ENCODE results near the gene FOXJ3. TPM values are rescaled to one million over a fixed set of nuclear protein-coding genes. Genes with fewer than 3 reads are reported as not detected.

FOXJ3 gene
- total and polyA plus RNA-seq, 2 of the 13 experiments (the other 11 are each of a cell fraction or from before 2014, with no cell fraction given) = 16.6 to 48.5 TPM

GRCh38 chr1:42298520-42298919 lies 36.5 kb downstream of the FOXJ3 start (continued):
- TF ChIP-seq POLR2G (IDR thresholded peaks at IDR 0.05; ENCODE audit: low read depth, low read length) (no peak), ZNF263 (CRISPR knock-in tag; IDR thresholded peaks at IDR 0.05) (no peak), DR1 (CRISPR knock-in tag; IDR thresholded peaks at IDR 0.05) (no peak)

GRCh38 chr1:42295816-42296215 lies 39.2 kb downstream of the FOXJ3 start:
- Histone ChIP-seq H3K9me3 (ENCODE audit: low read length) (no peaks in the 10 kb centered on the region; the same call in 1 of the 2 replicates), H3K4me3 (replicated peaks in 1 of 3; ENCODE audit: insufficient read depth in 1 of 3, low read depth in 2 of 3, low read length in 3 of 3) (no peak overlapping the region), H3K36me3 (replicated peaks in 1 of 2; ENCODE audit: control insufficient read depth in 1 of 2, insufficient read depth in 2 of 2, low read length in 2 of 2) (peaks cover 1 to 14% of the 10 kb centered on the region in 2 experiments), H3K9ac (ENCODE audit: insufficient read depth, low read depth, low read length) (no peak overlapping the region), H3K79me2 (ENCODE audit: insufficient read depth, low read length) (peaks cover 25% of the 10 kb centered on the region), H4K20me1 (ENCODE audit: insufficient read depth, low read length) (peaks cover 11% of the 10 kb centered on the region), H3K4me2 (ENCODE audit: low read depth, low read length) (no peak overlapping the region), H3K27me3 (ENCODE audit: control insufficient read depth in 1 of 2, insufficient read depth in 2 of 2, low read length in 2 of 2) (no peaks in the 10 kb centered on the region), H3K27ac (ENCODE audit: extremely low read length, insufficient read depth, low read length) (no peak overlapping the region), H2AFZ (ENCODE audit: low read length) (no peak overlapping the region), H3K4me1 (ENCODE audit: insufficient read depth, low read length) (no peaks in the 10 kb centered on the region)
- WGBS (ENCODE audit: low lambda C conversion rate) = 98% methylated on average over 5 of the region's 5 CpGs
- DNase-seq (ENCODE audit: low spot score) (no peak), ATAC-seq (no peak), FAIRE-seq (no peak)
- POLR2A ChIA-PET = no interaction called here
- in situ Hi-C loops (cut with HindIII; ENCODE audit: extremely low pct_ligation_motif_present, low pct_unique_long_range_greater_than_20kb) (no loop called here), intact Hi-C loops (cut with micrococcal nuclease; ENCODE audit: unreplicated experiment) (no loop called here)
- BruUV-seq (replicated peaks) = no TSS peak
- CTCF ChIA-PET (ENCODE audit: low intra/inter-chr PET ratio, low total read pairs) = no interaction called here
- TF ChIP-seq ZNF281 (CRISPR knock-in tag; IDR thresholded peaks at IDR 0.05; ENCODE audit: borderline replicate concordance) (no peak), FOXJ3 (CRISPR knock-in tag; IDR thresholded peaks at IDR 0.05; ENCODE audit: borderline replicate concordance) (no peak), ZNF609 (CRISPR knock-in tag; IDR thresholded peaks at IDR 0.05; ENCODE audit: borderline replicate concordance) (no peak), ARID2 (CRISPR knock-in tag; IDR thresholded peaks at IDR 0.05; ENCODE audit: borderline replicate concordance) (no peak), NFYC (CRISPR knock-in tag; IDR thresholded peaks at IDR 0.05) (no peak), NFIB (CRISPR knock-in tag; IDR thresholded peaks at IDR 0.05; ENCODE audit: borderline replicate concordance) (no peak), ZFP36L2 (CRISPR knock-in tag; IDR thresholded peaks at IDR 0.05) (no peak), MIER2 (CRISPR knock-in tag; IDR thresholded peaks at IDR 0.05) (no peak), ATF5 (CRISPR knock-in tag; IDR thresholded peaks at IDR 0.05; ENCODE audit: low read depth) (no peak), HNRNPL (IDR thresholded peaks at IDR 0.05; ENCODE audit: low read depth, low read length) (no peak), ATF3 (CRISPR knock-in tag; IDR thresholded peaks at IDR 0.05) (no peak), ZKSCAN1 (IDR thresholded peaks at IDR 0.05; ENCODE audit: low read length) (no peak), SMAD3 (CRISPR knock-in tag; IDR thresholded peaks at IDR 0.05) (no peak), ZNF501 (CRISPR knock-in tag; IDR thresholded peaks at IDR 0.05) (no peak)
